Thyroid gland (tissue), 4 donors: Measurements from ENCODE around the gene CTU1. TPM values are rescaled to one million over a fixed set of nuclear protein-coding genes. Genes with fewer than 3 reads are reported as not detected.
A peak's percentile ranks its signal among the peaks of the same experiment; 100 is the strongest.

ENCODE experiments used
- DNase-seq, 2 donors: peaks; one replicate each; pipeline ENCODE4 v3.0.0-alpha.2; 2019
- H3K27ac ChIP-seq, 3 donors: fragments of 200-600 bp; sonication (generic); 1 replicate in 2 of 3; 2 replicates in 1 of 3; pipeline ENCODE4 v1.5.1; 2016 to 2019; ENCODE audit warnings: mild to moderate bottlenecking in 1 of 3, moderate library complexity in 1 of 3
- H3K27me3 ChIP-seq: fragments of 200-600 bp; sonication (generic); one replicate; pipeline ENCODE4 v1.5.1; 2019
- H3K36me3 ChIP-seq, 2 donors: fragments of 200-600 bp; sonication (generic); one replicate each; pipeline ENCODE4 v1.5.1; 2016 to 2019
- H3K4me1 ChIP-seq, 2 donors: fragments of 200-600 bp; sonication (generic); one replicate each; pipeline ENCODE4 v1.5.1; 2017 to 2019
- H3K4me3 ChIP-seq, 3 donors: fragments of 200-600 bp; sonication (generic); replicated peaks in 1 of 3; 1 replicate in 2 of 3; 2 replicates in 1 of 3; pipeline ENCODE4 v1.5.1; 2016; ENCODE audit warnings: mild to moderate bottlenecking in 1 of 3
- H3K9me3 ChIP-seq: fragments of 200-600 bp; sonication (generic); one replicate; pipeline ENCODE4 v1.5.1; 2017
- POLR2A ChIP-seq, 2 donors: fragments of 450-650 bp; IDR thresholded peaks; one replicate each; pipeline ENCODE4 v1.6.1; 2017; ENCODE audit warnings: antibody characterized with exemption in 2 of 2, mild to moderate bottlenecking in 2 of 2, moderate library complexity in 1 of 2
- WGBS, 2 donors: methylation state at CpG; one replicate each; pipeline ENCODE4 v1.1.5; 2017; 5-methylcytosine and 5-hydroxymethylcytosine counted together
- intact Hi-C: fragments of 100-400 bp; cut with DNase I; formaldehyde crosslinking; loops from one replicate; pipeline ENCODE4 v1.15.1; 2023
- total RNA-seq, 4 donors: library from RNA; depleted of rRNA; stranded (reverse); fragments of >200 nt; gene quantifications; one replicate each; pipeline ENCODE4 v1.2.3, GENCODE V29; 2016
- TF ChIP-seq, protein P1 (sequence below), 6 experiments: fragments of 200-600 bp in 3 of 6; fragments of 450-650 bp in 3 of 6; sonication (generic) in 3 of 6; IDR thresholded peaks; one replicate each; pipeline ENCODE4 v1.5.1; 2016 to 2019; ENCODE audit warnings: antibody characterized with exemption in 6 of 6, mild to moderate bottlenecking in 2 of 6, inconsistent platforms in 1 of 6, moderate library complexity in 1 of 6

The CTU1 gene
- total RNA-seq, 4 donors from 2014 or later = 7.5 to 13.6 (median 9.3) TPM

DNA sequence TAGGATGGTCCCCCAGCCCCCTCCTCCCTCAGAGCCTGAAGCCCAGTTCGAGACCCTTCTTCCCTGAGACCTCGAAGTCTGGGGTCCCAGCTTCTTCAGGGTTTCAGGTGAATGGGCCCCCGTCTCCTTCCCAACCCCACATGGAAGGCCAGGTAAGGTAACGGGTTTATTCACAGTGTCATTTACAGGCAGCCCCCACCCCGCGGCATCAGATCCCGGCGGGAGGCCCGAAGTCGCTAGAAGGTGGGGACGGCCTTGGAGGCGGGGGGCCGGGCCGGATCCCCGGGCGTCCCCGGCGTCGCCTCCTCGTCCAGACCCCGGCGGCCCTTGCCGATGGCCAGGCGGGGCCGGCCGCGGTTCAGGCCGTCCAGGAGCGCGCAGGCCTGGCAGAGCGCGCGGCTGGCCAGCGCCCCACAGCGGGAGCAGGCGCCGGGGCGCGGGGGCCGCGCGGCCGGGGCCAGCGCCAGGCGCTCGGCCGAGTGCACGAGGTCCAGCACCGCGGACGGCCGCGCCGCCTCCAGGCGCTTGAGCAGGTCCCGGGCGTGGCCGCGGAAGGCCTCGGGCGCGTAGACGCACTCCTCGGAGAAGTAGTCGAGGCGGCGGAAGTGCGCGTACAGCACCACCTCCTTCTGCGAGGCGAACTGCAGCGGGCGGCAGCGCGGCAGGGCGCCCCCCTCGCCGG is 9.7 kb downstream of the CTU1 start:
- 63 to 89% methylated on average over 5 to 10 of the region's 78 CpGs for WGBS, 2 donors
- TF ChIP-seq, protein P1, sequence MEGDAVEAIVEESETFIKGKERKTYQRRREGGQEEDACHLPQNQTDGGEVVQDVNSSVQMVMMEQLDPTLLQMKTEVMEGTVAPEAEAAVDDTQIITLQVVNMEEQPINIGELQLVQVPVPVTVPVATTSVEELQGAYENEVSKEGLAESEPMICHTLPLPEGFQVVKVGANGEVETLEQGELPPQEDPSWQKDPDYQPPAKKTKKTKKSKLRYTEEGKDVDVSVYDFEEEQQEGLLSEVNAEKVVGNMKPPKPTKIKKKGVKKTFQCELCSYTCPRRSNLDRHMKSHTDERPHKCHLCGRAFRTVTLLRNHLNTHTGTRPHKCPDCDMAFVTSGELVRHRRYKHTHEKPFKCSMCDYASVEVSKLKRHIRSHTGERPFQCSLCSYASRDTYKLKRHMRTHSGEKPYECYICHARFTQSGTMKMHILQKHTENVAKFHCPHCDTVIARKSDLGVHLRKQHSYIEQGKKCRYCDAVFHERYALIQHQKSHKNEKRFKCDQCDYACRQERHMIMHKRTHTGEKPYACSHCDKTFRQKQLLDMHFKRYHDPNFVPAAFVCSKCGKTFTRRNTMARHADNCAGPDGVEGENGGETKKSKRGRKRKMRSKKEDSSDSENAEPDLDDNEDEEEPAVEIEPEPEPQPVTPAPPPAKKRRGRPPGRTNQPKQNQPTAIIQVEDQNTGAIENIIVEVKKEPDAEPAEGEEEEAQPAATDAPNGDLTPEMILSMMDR (IDR thresholded peaks at IDR 0.05) = peak in 1 of 6 experiments; percentile 28
- no peak for TF ChIP-seq POLR2A (IDR thresholded peaks at IDR 0.05)
- Histone ChIP-seq H3K36me3 (peaks cover 0 to 12% of the 10 kb centered on the region in 2 donors), H3K4me3 (no peak overlapping the region), H3K9me3 (no peaks in the 10 kb centered on the region), H3K27ac (no peak overlapping the region), H3K27me3 (no peaks in the 10 kb centered on the region), H3K4me1 (peaks cover 14 to 17% of the 10 kb centered on the region in 2 donors)
- DNase-seq = peak; percentile 54
- intact Hi-C loops = loop anchor here (5.0 kb wide), 1 partner anchor 76 kb away; no protein-coding TSS in a partner anchor

GRCh38 chr19:51097796-51098195 is 10.4 kb downstream of the CTU1 start:
- Histone ChIP-seq H3K27me3 (no peaks in the 10 kb centered on the region), H3K27ac (no peak overlapping the region), H3K36me3 (peaks cover 0 to 11% of the 10 kb centered on the region in 2 donors), H3K4me3 (no peak overlapping the region), H3K4me1 (peaks cover 21 to 22% of the 10 kb centered on the region in 2 donors), H3K9me3 (no peaks in the 10 kb centered on the region)
- 81 to 84% methylated on average over 19 to 20 of the region's 20 CpGs for WGBS, 2 donors
- intact Hi-C loops = loop anchor here (5.0 kb wide), 1 partner anchor 75 kb away; no protein-coding TSS in a partner anchor
- DNase-seq = no peak
- TF ChIP-seq, protein P1 (IDR thresholded peaks at IDR 0.05) = no peak
- no peak for TF ChIP-seq POLR2A (IDR thresholded peaks at IDR 0.05)

GRCh38 chr19:51097166-51097738 is 11.0 kb downstream of the CTU1 start:
- intact Hi-C loops = loop anchor here (5.0 kb wide), 1 partner anchor 75 kb away; no protein-coding TSS in a partner anchor
- Histone ChIP-seq H3K36me3 (peaks cover 0 to 5% of the 10 kb centered on the region in 2 donors), H3K9me3 (no peaks in the 10 kb centered on the region), H3K4me1 (peaks cover 21 to 25% of the 10 kb centered on the region in 2 donors), H3K4me3 (no peak overlapping the region), H3K27me3 (no peaks in the 10 kb centered on the region), H3K27ac (no peak overlapping the region)
- 13 to 17% methylated on average over 7 to 8 of the region's 8 CpGs for WGBS, 2 donors
- TF ChIP-seq, protein P1 (IDR thresholded peaks at IDR 0.05) = peak in 5 of 6 experiments; percentile 35 to 78 (median 50)
- TF ChIP-seq POLR2A (IDR thresholded peaks at IDR 0.05) = no peak
- DNase-seq = peak; percentile 49 to 75

GRCh38 chr19:51096473-51097165 is 11.6 kb downstream of the CTU1 start:
- Histone ChIP-seq H3K4me1 (peaks cover 21 to 31% of the 10 kb centered on the region in 2 donors), H3K4me3 (no peak overlapping the region), H3K27me3 (no peaks in the 10 kb centered on the region), H3K27ac (no peak overlapping the region), H3K9me3 (no peaks in the 10 kb centered on the region), H3K36me3 (no peaks in the 10 kb centered on the region)
- WGBS, 2 donors = 85 to 87% methylated on average over 6 of the region's 6 CpGs
- TF ChIP-seq, protein P1 (IDR thresholded peaks at IDR 0.05) = no peak
- TF ChIP-seq POLR2A (IDR thresholded peaks at IDR 0.05) = no peak
- no peak for DNase-seq
- intact Hi-C loops = loop anchor here (5.0 kb wide), 1 partner anchor 74 kb away; no protein-coding TSS in a partner anchor
